ENCODE results near the gene SEPTIN6.

DNA sequence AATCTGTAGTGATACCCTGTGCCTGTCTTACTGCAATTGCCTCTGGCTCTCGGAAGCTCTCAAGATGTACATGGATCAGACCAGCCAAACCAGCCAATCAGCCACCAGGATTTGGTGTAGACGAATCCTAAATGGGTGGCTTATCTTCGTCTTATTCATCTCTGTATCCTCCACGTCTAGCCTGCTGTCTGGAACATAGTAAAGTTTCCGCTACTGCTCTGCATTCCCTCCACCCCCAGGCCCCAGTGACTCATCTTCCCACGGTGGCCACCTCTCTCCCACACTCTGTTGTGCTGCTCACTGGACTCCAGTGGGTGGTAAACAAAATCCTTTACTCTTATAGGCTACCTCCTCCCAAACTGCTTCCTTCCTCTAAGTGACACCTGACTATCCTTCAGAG lies 37.8 kb downstream of the SEPTIN6 start:
- TF ChIP-seq YY1 (IDR thresholded peaks at IDR 0.05; ENCODE audit: insufficient read depth, insufficient read length) (no peak), SUZ12 (IDR thresholded peaks at IDR 0.05; ENCODE audit: extremely low read depth, insufficient read depth, insufficient read length) (no peak)
